ENCODE data around the gene AICDA. TPM values are rescaled to one million over a fixed set of nuclear protein-coding genes. Genes with fewer than 3 reads are reported as not detected.

Gene AICDA
- not detected in 2 replicates for total RNA-seq

DNA sequence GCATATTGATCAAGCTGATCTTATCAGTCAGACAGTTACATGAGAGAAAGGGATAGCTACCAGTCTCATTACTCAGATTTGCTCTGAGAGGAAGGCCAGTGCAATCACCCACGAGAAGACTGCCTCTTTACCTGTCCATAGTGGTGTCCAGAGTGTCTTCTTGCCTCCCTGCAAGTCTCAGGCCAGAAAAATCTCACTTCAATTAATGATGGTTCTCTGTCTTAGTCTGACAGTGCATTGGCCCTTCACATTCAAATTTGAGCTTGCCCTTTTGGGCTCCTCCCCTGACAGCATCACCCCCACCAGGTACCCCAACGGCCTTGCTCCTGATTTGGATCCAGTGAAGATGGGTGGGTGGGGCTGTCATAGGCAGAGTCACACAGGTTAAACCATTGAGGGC, at the start of gene AICDA:
TSS of gene AICDA (minus strand) at position 231 of the 400 bp plus-strand sequence. CDS start at position 139, 92 bp downstream.

Other genes starting within 250 kb of the AICDA start
- gene CLEC6A, start 156.9 kb downstream of the AICDA start, total RNA-seq: not detected in 2 replicates
- gene CLEC4D, start 99.4 kb downstream of the AICDA start, total RNA-seq: not detected in 2 replicates
- gene CLEC4E, start 72.0 kb downstream of the AICDA start, total RNA-seq: not detected in 2 replicates
- gene MFAP5, start 50.0 kb upstream of the AICDA start, total RNA-seq: 0.14 and 19.5 TPM in 2 replicates
- gene RIMKLB, start 85.1 kb upstream of the AICDA start, total RNA-seq: 26.2 and 37.3 TPM in 2 replicates
- gene A2ML1, start 209.8 kb upstream of the AICDA start, total RNA-seq: 45.6 and 135 TPM in 2 replicates

Data from nasal cavity respiratory epithelium epithelial cell of viscerocranial mucosa (primary cell).